ENCODE results near the gene FAM20C.
"Not testable (repeated sequence)": the region's sequence is repeated elsewhere in the genome, so short reads cannot be mapped to it uniquely, and the experiment has no call there.

Gene FAM20C

GRCh38 chr7:199483-200249, 7.3 kb downstream of the FAM20C start:
- peaks cover 28% of the 10 kb centered on the region for H3K27me3 Mint-ChIP-seq
- H3K36me3 Mint-ChIP-seq: no peaks in the 10 kb centered on the region
- H3K4me1 Mint-ChIP-seq: no peaks in the 10 kb centered on the region
- CTCF ChIA-PET: interaction anchor here (0.6 kb wide), 1 partner anchor 1591 kb away, joined by 3 read pairs; no protein-coding TSS in a partner anchor
- DNase-seq: no peak
- no peaks in the 10 kb centered on the region for H3K9me3 Mint-ChIP-seq
- H3K27ac Mint-ChIP-seq: no peak overlapping the region
- H3K4me3 Mint-ChIP-seq: no peak overlapping the region

- Mint-ChIP-seq H3K27me3 (peaks cover 22% of the 10 kb centered on the region), H3K9me3 (no peaks in the 10 kb centered on the region), H3K36me3 (no peaks in the 10 kb centered on the region), H3K4me1 (no peaks in the 10 kb centered on the region), H3K27ac (no peak overlapping the region), H3K4me3 (no peak overlapping the region)
- DNase-seq: no peak
- CTCF ChIA-PET: interaction anchor here (0.6 kb wide), 1 partner anchor 1591 kb away, joined by 3 read pairs; no protein-coding TSS in a partner anchor
Observed at GRCh38 chr7:200290-200689, 7.9 kb downstream of the FAM20C start.

GRCh38 chr7:200704-201103, 8.3 kb downstream of the FAM20C start:
- CTCF ChIA-PET: no interaction called here
- no peaks in the 10 kb centered on the region for H3K4me1 Mint-ChIP-seq
- peaks cover 17% of the 10 kb centered on the region for H3K27me3 Mint-ChIP-seq
- no peak for DNase-seq
- H3K27ac Mint-ChIP-seq: no peak overlapping the region
- H3K9me3 Mint-ChIP-seq: peaks cover 2% of the 10 kb centered on the region
- H3K36me3 Mint-ChIP-seq: no peaks in the 10 kb centered on the region
- no peak overlapping the region for H3K4me3 Mint-ChIP-seq

GRCh38 chr7:204326-204725, 12.0 kb downstream of the FAM20C start:
- H3K36me3 Mint-ChIP-seq: no peaks in the 10 kb centered on the region
- H3K4me3 Mint-ChIP-seq: no peak overlapping the region
- H3K27ac Mint-ChIP-seq: no peak overlapping the region
- DNase-seq: no peak
- H3K27me3 Mint-ChIP-seq: no peaks in the 10 kb centered on the region
- CTCF ChIA-PET: no interaction called here
- H3K9me3 Mint-ChIP-seq: peaks cover 9% of the 10 kb centered on the region
- no peaks in the 10 kb centered on the region for H3K4me1 Mint-ChIP-seq

GRCh38 chr7:205115-206010, 13.0 kb downstream of the FAM20C start:
- H3K4me1 Mint-ChIP-seq: no peaks in the 10 kb centered on the region
- H3K9me3 Mint-ChIP-seq: peaks cover 9% of the 10 kb centered on the region
- no peak for DNase-seq
- H3K27ac Mint-ChIP-seq: no peak overlapping the region
- H3K4me3 Mint-ChIP-seq: no peak overlapping the region
- no peaks in the 10 kb centered on the region for H3K36me3 Mint-ChIP-seq
- no peaks in the 10 kb centered on the region for H3K27me3 Mint-ChIP-seq
- CTCF ChIA-PET: no interaction called here

GRCh38 chr7:206351-206750, 14.0 kb downstream of the FAM20C start:
- H3K9me3 Mint-ChIP-seq, DNase-seq, CTCF ChIA-PET, H3K36me3 Mint-ChIP-seq, H3K27ac Mint-ChIP-seq, H3K4me1 Mint-ChIP-seq, H3K27me3 Mint-ChIP-seq, H3K4me3 Mint-ChIP-seq: not testable (repeated sequence)

GRCh38 chr7:207418-208129, 15.2 kb downstream of the FAM20C start:
- H3K36me3 Mint-ChIP-seq: no peaks in the 10 kb centered on the region
- peaks cover 9% of the 10 kb centered on the region for H3K9me3 Mint-ChIP-seq
- CTCF ChIA-PET: no interaction called here
- no peak for DNase-seq
- no peak overlapping the region for H3K27ac Mint-ChIP-seq
- H3K4me1 Mint-ChIP-seq: no peaks in the 10 kb centered on the region
- H3K4me3 Mint-ChIP-seq: no peak overlapping the region
- no peaks in the 10 kb centered on the region for H3K27me3 Mint-ChIP-seq

- Mint-ChIP-seq H3K27me3 (no peaks in the 10 kb centered on the region), H3K4me3 (no peak overlapping the region), H3K4me1 (no peaks in the 10 kb centered on the region), H3K36me3 (no peaks in the 10 kb centered on the region), H3K27ac (no peak overlapping the region), H3K9me3 (peaks cover 9% of the 10 kb centered on the region)
- no peak for DNase-seq
- CTCF ChIA-PET: no interaction called here
Observed at GRCh38 chr7:208130-208673, 15.8 kb downstream of the FAM20C start.

- Mint-ChIP-seq H3K4me1 (no peaks in the 10 kb centered on the region), H3K27me3 (no peaks in the 10 kb centered on the region), H3K4me3 (no peak overlapping the region), H3K9me3 (peaks cover 9% of the 10 kb centered on the region), H3K27ac (no peak overlapping the region), H3K36me3 (no peaks in the 10 kb centered on the region)
- no peak for DNase-seq
- CTCF ChIA-PET: no interaction called here
Observed at GRCh38 chr7:208816-209215, 16.4 kb downstream of the FAM20C start.

GRCh38 chr7:209416-209815, 17.0 kb downstream of the FAM20C start:
- DNase-seq: no peak
- H3K27me3 Mint-ChIP-seq: no peaks in the 10 kb centered on the region
- H3K4me3 Mint-ChIP-seq: no peak overlapping the region
- peaks cover 9% of the 10 kb centered on the region for H3K9me3 Mint-ChIP-seq
- no peaks in the 10 kb centered on the region for H3K4me1 Mint-ChIP-seq
- CTCF ChIA-PET: no interaction called here
- H3K27ac Mint-ChIP-seq: no peak overlapping the region
- no peaks in the 10 kb centered on the region for H3K36me3 Mint-ChIP-seq

- Mint-ChIP-seq H3K27ac (no peak overlapping the region), H3K27me3 (no peaks in the 10 kb centered on the region), H3K36me3 (no peaks in the 10 kb centered on the region), H3K4me3 (no peak overlapping the region), H3K4me1 (no peaks in the 10 kb centered on the region), H3K9me3 (peaks cover 9% of the 10 kb centered on the region)
- DNase-seq: no peak
- CTCF ChIA-PET: no interaction called here
Observed at GRCh38 chr7:209906-210305, 17.5 kb downstream of the FAM20C start.

GRCh38 chr7:210401-210925, 18.1 kb downstream of the FAM20C start:
- Mint-ChIP-seq H3K27me3 (no peaks in the 10 kb centered on the region), H3K9me3 (peaks cover 9% of the 10 kb centered on the region), H3K36me3 (no peaks in the 10 kb centered on the region), H3K27ac (no peak overlapping the region), H3K4me1 (no peaks in the 10 kb centered on the region), H3K4me3 (no peak overlapping the region)
- CTCF ChIA-PET: no interaction called here
- DNase-seq: no peak

GRCh38 chr7:211033-211714, 18.8 kb downstream of the FAM20C start:
- H3K27me3 Mint-ChIP-seq: no peaks in the 10 kb centered on the region
- DNase-seq: no peak
- H3K4me1 Mint-ChIP-seq: no peaks in the 10 kb centered on the region
- H3K9me3 Mint-ChIP-seq: peaks cover 3% of the 10 kb centered on the region
- H3K4me3 Mint-ChIP-seq: no peak overlapping the region
- CTCF ChIA-PET: no interaction called here
- H3K27ac Mint-ChIP-seq: no peak overlapping the region
- H3K36me3 Mint-ChIP-seq: no peaks in the 10 kb centered on the region

- CTCF ChIA-PET: no interaction called here
Observed at GRCh38 chr7:211715-212058, 19.3 kb downstream of the FAM20C start.

More at GRCh38 chr7:211715-212058, 19.3 kb downstream of the FAM20C start:
- Mint-ChIP-seq H3K27me3 (no peaks in the 10 kb centered on the region), H3K36me3 (no peaks in the 10 kb centered on the region), H3K9me3 (no peaks in the 10 kb centered on the region), H3K4me3 (no peak overlapping the region), H3K4me1 (no peaks in the 10 kb centered on the region), H3K27ac (no peak overlapping the region)
- DNase-seq: no peak

Measured in activated naive CD4-positive, alpha-beta T cell treated with anti-CD3 and anti-CD28 coated beads, Interleukin-2, amount 10 ng/mL, durations not matched to agents 7 days and 5 days (primary cell).